NT2/D1 (cell line): ENCODE results near the gene AKNA.

Experiments
- DNase-seq: peaks from one replicate; pipeline ENCODE4 v3.0.0-alpha.2; 2011; ENCODE audit warnings: low read depth, low spot score
- H3K27me3 ChIP-seq: 2 replicates; pipeline ENCODE4 v1.6.0; 2011; ENCODE audit warnings: mild to moderate bottlenecking; ENCODE audit not compliant: insufficient read length, insufficient read depth
- H3K36me3 ChIP-seq: 2 replicates; pipeline ENCODE4 v1.6.1; 2011; ENCODE audit warnings: mild to moderate bottlenecking, low read length, mixed read lengths; ENCODE audit not compliant: insufficient read depth, insufficient read length
- H3K4me1 ChIP-seq: 2 replicates; pipeline ENCODE4 v1.5.1; 2011; ENCODE audit not compliant: insufficient read depth, insufficient read length
- H3K4me3 ChIP-seq: 2 replicates; pipeline ENCODE4 v1.5.1; 2011; ENCODE audit warnings: low read depth; ENCODE audit not compliant: insufficient read length
- H3K9ac ChIP-seq: 2 replicates; pipeline ENCODE4 v1.6.0; 2011; ENCODE audit warnings: low read depth; ENCODE audit not compliant: insufficient read length
- H3K9me3 ChIP-seq: 2 replicates; pipeline ENCODE4 v1.5.1; 2011; ENCODE audit warnings: mild to moderate bottlenecking, low read length; ENCODE audit not compliant: insufficient read depth
- SUZ12 ChIP-seq: IDR thresholded peaks from 2 replicates; pipeline ENCODE4 v1.6.1; 2011; ENCODE audit not compliant: insufficient read length, insufficient read depth; ENCODE audit errors: extremely low read depth
- YY1 ChIP-seq: IDR thresholded peaks from 2 replicates; pipeline ENCODE4 v1.6.1; 2011; ENCODE audit not compliant: insufficient read length, insufficient read depth
- ZNF274 ChIP-seq: IDR thresholded peaks from 2 replicates; pipeline ENCODE4 v1.6.1; 2011; ENCODE audit warnings: mild to moderate bottlenecking, low read depth, low read length

The AKNA gene

DNA sequence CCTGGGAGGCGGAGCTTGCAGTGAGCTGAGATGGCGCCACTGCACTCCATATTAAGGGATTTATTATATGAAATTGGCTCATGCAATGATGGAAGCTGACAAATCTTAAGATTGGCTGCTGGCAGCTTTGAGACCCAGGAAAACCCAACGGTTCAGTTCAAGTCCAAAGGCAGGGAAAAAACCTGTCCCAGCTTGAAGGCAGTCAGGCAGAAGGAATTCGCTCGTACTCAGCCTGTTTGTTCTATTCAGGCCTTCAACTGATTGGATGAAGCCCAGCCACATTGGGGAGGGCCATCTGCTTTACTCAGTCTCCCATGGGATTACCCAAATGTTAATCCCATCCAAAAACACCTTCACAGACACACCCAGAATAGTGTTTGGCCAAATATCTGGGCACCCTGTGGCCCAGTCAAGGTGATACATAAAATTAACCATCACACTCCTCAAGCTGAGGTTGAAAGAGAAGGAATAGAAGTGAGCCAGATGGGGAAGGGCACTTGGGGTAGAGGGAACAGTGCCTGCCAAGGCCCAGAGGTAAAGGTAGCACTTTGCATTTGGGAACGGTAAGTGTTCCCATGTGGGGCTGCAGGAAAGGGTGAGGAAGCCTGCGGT, 73.4 kb downstream of the AKNA start:
- Histone ChIP-seq H3K36me3 (peaks cover 25% of the 10 kb centered on the region), H3K4me1 (peaks cover 3% of the 10 kb centered on the region), H3K9ac (no peak overlapping the region), H3K9me3 (no peaks in the 10 kb centered on the region), H3K27me3 (no peaks in the 10 kb centered on the region), H3K4me3 (no peak overlapping the region)
- no peak for DNase-seq
- no peak for TF ChIP-seq ZNF274
- TF ChIP-seq YY1, result no peak
- no peak for TF ChIP-seq SUZ12

DNA sequence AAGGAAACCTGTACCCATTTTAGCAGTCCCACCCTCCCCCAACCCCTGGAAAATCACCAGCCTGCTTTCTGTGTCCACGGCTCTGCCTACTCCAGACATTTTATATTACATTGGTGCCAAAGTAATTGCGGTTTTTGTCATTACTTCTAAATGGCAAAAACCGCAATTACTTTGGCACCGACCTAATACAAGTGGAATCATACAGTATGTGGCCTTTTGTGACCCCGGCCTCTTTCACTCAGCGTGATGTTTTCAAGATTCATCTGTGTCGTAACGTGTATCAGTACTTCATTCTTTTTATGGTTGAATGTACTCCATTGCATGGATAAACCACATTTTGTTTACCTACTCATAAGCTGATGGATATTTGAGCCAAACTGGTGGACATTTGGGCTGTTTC, 74.6 kb downstream of the AKNA start:
- peaks cover 3% of the 10 kb centered on the region for H3K4me1 ChIP-seq
- TF ChIP-seq SUZ12, result no peak
- no peak for TF ChIP-seq ZNF274
- no peak for TF ChIP-seq YY1
- H3K9ac ChIP-seq, result no peak overlapping the region
- H3K9me3 ChIP-seq, result no peaks in the 10 kb centered on the region
- H3K4me3 ChIP-seq, result no peak overlapping the region
- H3K27me3 ChIP-seq, result no peaks in the 10 kb centered on the region
- H3K36me3 ChIP-seq, result peaks cover 37% of the 10 kb centered on the region
- no peak for DNase-seq

DNA sequence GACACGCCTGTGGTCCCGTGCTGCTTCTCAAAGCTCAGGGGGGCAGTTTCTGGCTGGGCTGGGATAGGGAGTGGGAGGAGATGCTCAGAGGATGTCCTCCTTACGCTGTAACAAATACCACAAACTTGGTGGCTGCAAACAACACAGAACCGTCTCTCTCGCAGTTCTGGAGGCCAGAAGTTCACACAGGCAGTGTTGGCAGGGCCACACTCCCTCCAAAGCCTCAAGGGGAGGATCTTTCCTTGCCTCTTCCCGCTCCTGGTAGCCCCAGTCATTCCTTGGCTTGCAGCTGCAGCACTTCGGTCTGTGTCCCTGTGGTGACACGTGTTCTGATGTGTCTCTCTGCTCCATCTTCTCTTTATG, 75.3 kb downstream of the AKNA start:
- TF ChIP-seq ZNF274, result no peak
- no peak for TF ChIP-seq SUZ12
- Histone ChIP-seq H3K36me3 (peaks cover 44% of the 10 kb centered on the region), H3K9me3 (no peaks in the 10 kb centered on the region), H3K4me1 (peaks cover 3% of the 10 kb centered on the region), H3K4me3 (no peak overlapping the region), H3K27me3 (no peaks in the 10 kb centered on the region), H3K9ac (no peak overlapping the region)
- DNase-seq, result no peak

DNA sequence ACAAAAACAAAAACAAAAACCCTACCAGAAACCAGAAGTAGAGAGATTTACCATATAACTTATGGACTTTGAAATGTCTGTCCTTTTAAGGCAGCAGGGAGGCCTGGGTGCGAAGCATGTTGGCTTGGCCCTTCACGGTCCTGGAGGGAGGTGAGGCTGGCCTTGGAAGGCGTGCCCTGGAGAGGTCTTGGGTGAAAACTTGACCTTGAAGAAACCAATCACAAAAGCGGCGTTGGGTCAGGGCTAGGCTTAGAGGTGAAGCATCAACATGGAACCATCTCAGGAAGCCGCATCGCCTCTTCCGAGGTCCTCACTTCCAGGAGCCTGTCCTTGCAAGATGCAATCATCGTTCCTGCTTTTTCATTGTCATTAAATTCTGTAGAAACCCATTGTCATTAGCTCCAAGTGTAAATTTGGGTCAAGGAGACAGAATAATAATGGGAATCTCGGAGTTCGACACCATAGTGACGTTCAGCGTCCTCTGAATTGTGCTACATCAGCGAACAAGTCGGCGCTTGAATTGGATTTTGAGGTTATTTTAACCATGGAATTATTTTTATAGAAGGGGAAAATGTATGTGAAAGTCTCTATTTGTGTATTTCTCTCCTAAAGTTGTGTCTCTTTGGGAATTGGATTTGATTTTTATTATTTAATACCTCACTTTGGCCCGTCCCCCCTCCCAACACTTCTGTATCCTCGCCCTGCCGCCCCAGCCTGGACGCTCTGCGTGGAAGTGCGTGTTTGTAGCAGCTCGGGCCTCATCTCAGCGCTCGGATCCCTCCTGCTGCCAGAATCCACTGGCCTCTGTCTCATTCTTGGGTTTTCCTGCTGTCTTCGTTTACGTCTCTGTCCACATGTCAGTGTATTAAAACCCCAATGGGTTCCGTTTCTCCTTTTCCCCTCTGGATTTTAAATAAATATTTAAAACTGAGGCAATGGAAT, 75.9 kb downstream of the AKNA start:
- Histone ChIP-seq H3K36me3 (peaks cover 50% of the 10 kb centered on the region), H3K9me3 (no peaks in the 10 kb centered on the region), H3K27me3 (no peaks in the 10 kb centered on the region), H3K4me3 (no peak overlapping the region), H3K4me1 (peaks cover 2% of the 10 kb centered on the region), H3K9ac (no peak overlapping the region)
- no peak for DNase-seq
- TF ChIP-seq YY1 (no peak), ZNF274 (no peak), SUZ12 (no peak)

DNA sequence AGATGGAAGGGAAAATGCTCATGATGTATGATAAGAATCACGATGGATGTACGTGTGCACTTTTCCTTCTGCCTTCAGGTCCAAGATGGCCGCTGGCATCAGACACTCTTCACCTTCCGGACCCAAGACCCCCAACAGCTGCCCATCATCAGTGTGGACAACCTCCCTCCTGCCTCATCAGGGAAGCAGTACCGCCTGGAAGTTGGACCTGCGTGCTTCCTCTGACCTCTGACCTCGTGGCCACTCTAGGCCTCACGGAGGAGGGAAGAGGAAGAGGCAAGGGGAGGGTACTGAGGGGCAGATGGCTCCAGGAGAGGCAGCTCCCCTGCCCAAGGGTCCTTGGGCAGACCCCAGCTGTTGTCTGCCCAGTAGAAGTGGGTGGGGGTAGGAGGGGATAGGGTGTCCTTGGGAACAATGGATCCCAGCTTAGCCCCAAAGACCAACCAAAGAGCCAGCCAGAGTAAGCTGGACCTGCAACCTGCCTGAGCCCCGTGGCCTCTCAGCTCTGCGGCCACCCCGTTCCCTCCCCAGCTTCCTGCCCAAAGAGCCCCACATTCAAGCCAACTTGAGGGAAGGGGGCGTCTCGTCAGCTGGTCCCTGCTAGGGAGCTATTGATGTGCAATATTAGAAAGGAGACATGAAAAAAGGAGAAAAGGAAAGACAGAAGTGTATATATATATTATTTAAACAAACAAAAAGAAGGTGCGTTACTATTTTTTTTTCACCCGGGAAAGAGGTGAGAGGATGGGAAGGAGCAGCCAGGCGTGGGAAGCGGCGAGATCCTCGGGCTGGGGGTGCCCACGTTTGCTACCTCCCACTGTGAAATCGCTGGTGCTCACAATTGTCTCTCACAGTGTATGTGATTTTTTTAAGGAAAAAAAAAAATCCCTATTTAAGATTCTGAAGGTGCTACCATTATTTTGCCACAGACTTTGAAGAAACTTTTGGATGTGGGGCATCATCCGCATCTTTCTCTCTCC, 77.0 kb downstream of the AKNA start:
- Histone ChIP-seq H3K9ac (no peak overlapping the region), H3K4me3 (no peak overlapping the region), H3K36me3 (peaks cover 61% of the 10 kb centered on the region), H3K4me1 (no peaks in the 10 kb centered on the region), H3K27me3 (no peaks in the 10 kb centered on the region), H3K9me3 (no peaks in the 10 kb centered on the region)
- TF ChIP-seq ZNF274 (no peak), SUZ12 (no peak), YY1 (no peak)
- no peak for DNase-seq

DNA sequence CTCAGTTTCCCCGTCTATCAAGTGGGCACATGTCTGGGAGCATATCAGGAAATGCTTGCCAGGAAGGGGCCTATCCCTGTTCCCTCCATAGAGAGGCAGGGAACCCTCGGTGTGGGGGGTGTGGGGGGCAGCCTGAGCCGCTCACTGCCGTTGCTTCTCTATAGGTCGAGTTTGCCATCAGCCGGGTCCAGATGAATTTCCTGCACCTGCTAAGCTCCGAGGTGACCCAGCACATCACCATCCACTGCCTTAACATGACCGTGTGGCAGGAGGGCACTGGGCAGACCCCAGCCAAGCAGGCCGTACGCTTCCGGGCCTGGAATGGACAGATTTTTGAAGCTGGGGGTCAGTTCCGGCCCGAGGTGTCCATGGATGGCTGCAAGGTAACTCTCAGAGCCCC, 78.7 kb downstream of the AKNA start:
- TF ChIP-seq ZNF274 (no peak), SUZ12 (no peak), YY1 (no peak)
- H3K9ac ChIP-seq, result no peak overlapping the region
- DNase-seq, result no peak
- H3K36me3 ChIP-seq, result peaks cover 78% of the 10 kb centered on the region
- no peaks in the 10 kb centered on the region for H3K4me1 ChIP-seq
- H3K4me3 ChIP-seq, result no peak overlapping the region
- H3K27me3 ChIP-seq, result no peaks in the 10 kb centered on the region
- no peaks in the 10 kb centered on the region for H3K9me3 ChIP-seq
